HepG2 (cell line): ENCODE results near the gene JPT2. TPM values are rescaled to one million over a fixed set of nuclear protein-coding genes. Genes with fewer than 3 reads are reported as not detected.

ENCODE experiments used
- ATAC-seq: fragments of 200-7000 bp; cut with Tn5 transposase; 3 replicates; pipeline ENCODE4 v1.9.1; 2020; ENCODE audit warnings: mild to moderate bottlenecking, moderate library complexity
- BruUV-seq: library from RNA; stranded (reverse); fragments of 400-500 nt; replicated peaks from 2 replicates; lab custom pipeline; 2021; lab: Mats Ljungman, UMichigan
- CTCF ChIA-PET: fragments of 300-600 bp; formaldehyde crosslinking; extraction: SDS; loops from one replicate; lab custom pipeline; 2021; ENCODE audit warnings: low total read pairs, inconsistent platforms, low intra/inter-chr PET ratio; lab: Yijun Ruan, JAX
- POLR2A ChIA-PET: fragments of 350-600 bp; sonication (Branson Sonifier 250); formaldehyde crosslinking; loops from one replicate; lab custom pipeline; 2020; ENCODE audit warnings: antibody characterized with exemption, inconsistent platforms; lab: Yijun Ruan, JAX
- DNase-seq: peaks from one replicate; pipeline ENCODE4 v3.0.0-alpha.2; 2015; ENCODE audit warnings: low spot score
- FAIRE-seq: peaks from 3 replicates; lab custom pipeline; 2011; peaks lifted over from hg19 to GRCh38; lab: Jason Lieb, UNC
- H2AFZ ChIP-seq: one replicate; pipeline ENCODE4 v1.6.1; 2011; ENCODE audit warnings: low read length, inconsistent platforms
- H3K27ac ChIP-seq: fragments of 300-600 bp; 3 replicates; pipeline ENCODE4 v1.8.0; 2011; ENCODE audit warnings: mixed run types, mild to moderate bottlenecking, mixed read lengths, low read length, inconsistent platforms; ENCODE audit not compliant: insufficient read depth; ENCODE audit errors: extremely low read length
- H3K27me3 ChIP-seq, 2 experiments: fragments of 200-600 bp in 1 of 2; 2 replicates in 1 of 2; 3 replicates in 1 of 2; pipeline versions ENCODE4 v1.6.0 to v1.8.0; 2011; ENCODE audit warnings: low read length in 2 of 2, mild to moderate bottlenecking in 2 of 2, moderate library complexity in 2 of 2, inconsistent platforms in 1 of 2; ENCODE audit not compliant: insufficient read depth in 2 of 2, control insufficient read depth in 1 of 2
- H3K36me3 ChIP-seq, 2 experiments: fragments of 200-600 bp in 1 of 2; replicated peaks in 1 of 2; 2 replicates in 1 of 2; 3 replicates in 1 of 2; pipeline versions ENCODE4 v1.5.1 to v1.8.0; 2011; ENCODE audit warnings: low read length in 2 of 2, inconsistent platforms in 1 of 2; ENCODE audit not compliant: insufficient read depth in 2 of 2, control insufficient read depth in 1 of 2
- H3K4me1 ChIP-seq: 2 replicates; pipeline ENCODE4 v1.5.1; 2012; ENCODE audit warnings: low read length, inconsistent platforms; ENCODE audit not compliant: insufficient read depth
- H3K4me2 ChIP-seq: 2 replicates; pipeline ENCODE4 v1.6.0; 2011; ENCODE audit warnings: low read depth, low read length, inconsistent platforms
- H3K4me3 ChIP-seq, 3 experiments: fragments of 200-600 bp in 1 of 3; sonication (generic), shearing (Covaris generic) in 1 of 3; replicated peaks in 1 of 3; 2 replicates each; pipeline ENCODE4 v1.5.1; 2011 to 2016; ENCODE audit warnings: low read length in 3 of 3, inconsistent platforms in 2 of 3, low read depth in 2 of 3, mild to moderate bottlenecking in 2 of 3, control low read depth in 1 of 3, mixed read lengths in 1 of 3; ENCODE audit not compliant: insufficient read depth in 1 of 3
- H3K79me2 ChIP-seq: one replicate; pipeline ENCODE4 v1.6.1; 2011; ENCODE audit warnings: low read length, inconsistent platforms; ENCODE audit not compliant: insufficient read depth
- H3K9ac ChIP-seq: 2 replicates; pipeline ENCODE4 v1.6.0; 2011; ENCODE audit warnings: mild to moderate bottlenecking, low read depth, low read length, inconsistent platforms; ENCODE audit not compliant: insufficient read depth
- H3K9me3 ChIP-seq: 2 replicates; pipeline ENCODE4 v1.5.1; 2012; ENCODE audit warnings: mild to moderate bottlenecking, low read length
- H4K20me1 ChIP-seq: 2 replicates; pipeline ENCODE4 v1.6.0; 2011; ENCODE audit warnings: inconsistent platforms, mild to moderate bottlenecking, low read length, moderate library complexity; ENCODE audit not compliant: insufficient read depth
- CENPT ChIP-seq: sonication (generic); formaldehyde crosslinking; IDR thresholded peaks from 2 replicates; pipeline ENCODE4 v1.8.0; 2022; ENCODE audit warnings: low read depth, mild to moderate bottlenecking, moderate library complexity, missing genetic modification reagents
- DZIP1 ChIP-seq: sonication (generic); formaldehyde crosslinking; IDR thresholded peaks from 2 replicates; pipeline ENCODE4 v1.5.0; 2020; ENCODE audit warnings: mild to moderate bottlenecking, missing genetic modification reagents
- EED ChIP-seq: sonication (generic); formaldehyde crosslinking; IDR thresholded peaks from 2 replicates; pipeline ENCODE4 v1.5.0; 2020; ENCODE audit warnings: mild to moderate bottlenecking, missing genetic modification reagents
- FOXP4 ChIP-seq: sonication (generic); formaldehyde crosslinking; IDR thresholded peaks from 2 replicates; pipeline ENCODE4 v1.4.0; 2020; ENCODE audit warnings: missing genetic modification reagents
- HOXA5 ChIP-seq: sonication (generic); formaldehyde crosslinking; IDR thresholded peaks from 2 replicates; pipeline ENCODE4 v1.4.0; 2020; ENCODE audit warnings: missing genetic modification reagents
- HOXD1 ChIP-seq: sonication (generic); formaldehyde crosslinking; IDR thresholded peaks from 2 replicates; pipeline ENCODE4 v1.5.0; 2020; ENCODE audit warnings: missing genetic modification reagents
- PHF21A ChIP-seq: sonication (generic); formaldehyde crosslinking; IDR thresholded peaks from 2 replicates; pipeline ENCODE4 v1.5.0; 2020; ENCODE audit warnings: mild to moderate bottlenecking, missing genetic modification reagents
- RARA ChIP-seq: IDR thresholded peaks from 2 replicates; pipeline ENCODE4 v1.6.1; 2016; ENCODE audit warnings: missing genetic modification reagents, missing compliant biosample characterization
- RORA ChIP-seq: sonication (generic); formaldehyde crosslinking; IDR thresholded peaks from 2 replicates; pipeline ENCODE4 v1.5.0; 2020; ENCODE audit warnings: mild to moderate bottlenecking, missing genetic modification reagents, moderate library complexity
- SNAPC2 ChIP-seq: sonication (generic); formaldehyde crosslinking; IDR thresholded peaks from 2 replicates; pipeline ENCODE4 v1.8.1; 2022; ENCODE audit warnings: mild to moderate bottlenecking, missing genetic modification reagents
- THAP8 ChIP-seq: sonication (generic); formaldehyde crosslinking; IDR thresholded peaks from 2 replicates; pipeline ENCODE4 v1.5.1; 2020; ENCODE audit warnings: missing genetic modification reagents, mild to moderate bottlenecking, borderline replicate concordance
- ZFP41 ChIP-seq: sonication (generic); formaldehyde crosslinking; IDR thresholded peaks from 2 replicates; pipeline ENCODE4 v1.4.0; 2020; ENCODE audit warnings: mild to moderate bottlenecking, missing genetic modification reagents, borderline replicate concordance
- ZNF24 ChIP-seq: fragments of 450-650 bp; IDR thresholded peaks from 2 replicates; pipeline ENCODE4 v1.6.1; 2017; ENCODE audit warnings: antibody characterized with exemption, mild to moderate bottlenecking
- ZNF44 ChIP-seq: sonication (generic); formaldehyde crosslinking; IDR thresholded peaks from 2 replicates; pipeline ENCODE4 v1.5.1; 2020; ENCODE audit warnings: mild to moderate bottlenecking, missing genetic modification reagents
- ZNF552 ChIP-seq: sonication (generic); formaldehyde crosslinking; IDR thresholded peaks from 2 replicates; pipeline ENCODE4 v1.9.0; 2022; ENCODE audit warnings: missing genetic modification reagents, mild to moderate bottlenecking, borderline replicate concordance
- ZNF776 ChIP-seq: sonication (generic); formaldehyde crosslinking; IDR thresholded peaks from 2 replicates; pipeline ENCODE4 v1.4.0; 2020; ENCODE audit warnings: mild to moderate bottlenecking, missing genetic modification reagents
- ZNF878 ChIP-seq: sonication (generic); formaldehyde crosslinking; IDR thresholded peaks from 2 replicates; pipeline ENCODE4 v1.8.1; 2023; ENCODE audit warnings: mild to moderate bottlenecking, missing genetic modification reagents, moderate library complexity
- ZNF883 ChIP-seq: sonication (generic); formaldehyde crosslinking; IDR thresholded peaks from 2 replicates; pipeline ENCODE4 v1.5.1; 2020; ENCODE audit warnings: mild to moderate bottlenecking, missing genetic modification reagents; ENCODE audit errors: not compliant biosample characterization
- ZSCAN31 ChIP-seq: sonication (generic); formaldehyde crosslinking; IDR thresholded peaks from 2 replicates; pipeline ENCODE4 v1.5.0; 2020; ENCODE audit warnings: low read depth, mild to moderate bottlenecking, missing genetic modification reagents
- WGBS: methylation state at CpG from one replicate; pipeline ENCODE4 v1.1.6; 2017; ENCODE audit warnings: low lambda C conversion rate; 5-methylcytosine and 5-hydroxymethylcytosine counted together
- in situ Hi-C: cut with HindIII; loops from 2 replicates; pipeline ENCODE4 v1.10.0; 2017; ENCODE audit warnings: low pct_unique_long_range_greater_than_20kb; ENCODE audit not compliant: extremely low pct_ligation_motif_present
- intact Hi-C: fragments of 100-400 bp; cut with micrococcal nuclease; formaldehyde crosslinking; loops from one replicate; pipeline ENCODE4 v1.10.0; 2022; ENCODE audit not compliant: unreplicated experiment
- polyA plus RNA-seq, 8 experiments: library from polyadenylated mRNA; depleted of rRNA in 3 of 8; stranded (reverse) in 7 of 8; unstranded in 1 of 8; fragments of >200 nt; fragmentation: Illumina TruSeq in 4 of 8; extraction: Trizol in 4 of 8; gene quantifications; 2 replicates each; pipeline versions ENCODE4 v1.2.1 to v1.2.3, GENCODE V29; 2011 to 2016; ENCODE audit warnings: low read depth in 4 of 8, missing spikeins in 1 of 8, mixed read lengths in 1 of 8; ENCODE audit not compliant: insufficient read depth in 1 of 8
- total RNA-seq, 5 experiments: library from RNA; depleted of rRNA; stranded (reverse); fragments of >200 nt; fragmentation: Illumina TruSeq; extraction: Trizol; gene quantifications; 2 replicates each; pipeline ENCODE4 v1.2.3, GENCODE V29; 2016; ENCODE audit warnings: low read depth in 1 of 5

The JPT2 gene
- total and polyA plus RNA-seq, 2 of the 13 experiments (the other 11 are each of a cell fraction or from before 2014, with no cell fraction given), result 53.5 to 89.4 TPM

DNA sequence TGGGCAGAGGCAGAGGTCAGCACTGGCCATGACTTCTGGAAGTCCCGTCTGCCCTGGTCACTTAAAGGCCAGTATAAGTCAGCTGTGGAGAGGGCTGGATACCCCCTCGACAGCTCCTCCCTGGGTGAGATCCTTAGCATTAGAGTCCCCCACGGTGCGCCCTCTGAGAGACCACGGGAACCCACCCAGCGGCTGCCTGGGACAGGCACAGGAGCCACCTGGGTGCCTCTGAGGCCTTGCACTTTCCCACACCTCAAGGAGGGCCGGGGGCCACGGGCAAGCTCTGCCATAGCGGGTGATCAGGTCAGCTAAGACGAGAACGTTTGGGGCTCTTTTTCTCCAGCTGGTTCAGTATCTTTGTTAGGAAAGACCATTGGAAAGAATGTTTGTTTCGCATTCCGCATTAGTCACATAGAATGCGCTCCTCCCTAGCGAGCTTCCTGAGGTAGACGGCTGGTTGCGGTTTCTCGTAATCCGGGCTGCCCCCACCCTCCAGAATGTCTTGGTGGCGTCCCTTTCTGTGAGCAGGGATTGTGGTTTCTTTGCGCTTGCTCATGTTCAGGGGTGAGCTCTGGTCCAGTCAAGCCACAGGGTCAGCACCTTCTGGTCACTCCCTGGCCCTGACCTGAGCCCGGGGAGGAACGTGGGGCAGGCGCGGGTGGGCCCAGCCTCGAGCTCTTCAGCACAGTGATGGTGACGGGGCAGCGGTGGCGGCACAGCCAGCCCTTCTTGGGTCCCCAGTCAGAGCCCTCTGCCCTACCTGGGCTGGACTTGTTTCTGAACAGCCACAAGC is 68.0 kb downstream of the JPT2 start:
- Histone ChIP-seq H2AFZ (no peak overlapping the region), H4K20me1 (no peaks in the 10 kb centered on the region), H3K4me2 (no peak overlapping the region), H3K4me1 (no peaks in the 10 kb centered on the region), H3K9me3 (no peaks in the 10 kb centered on the region), H3K4me3 (no peak overlapping the region), H3K27ac (no peak overlapping the region), H3K79me2 (no peaks in the 10 kb centered on the region), H3K36me3 (peaks cover 15 to 52% of the 10 kb centered on the region in 2 experiments; a peak in 4 of 5 replicates), H3K27me3 (no peaks in the 10 kb centered on the region), H3K9ac (no peak overlapping the region)
- BruUV-seq, result no TSS peak
- POLR2A ChIA-PET, result no interaction called here
- TF ChIP-seq EED (CRISPR knock-in tag) (no peak), ZNF44 (no peak), ZSCAN31 (no peak), PHF21A (CRISPR knock-in tag) (no peak), SNAPC2 (no peak), ZNF878 (CRISPR knock-in tag) (no peak), ZNF883 (CRISPR knock-in tag) (no peak), ZNF552 (CRISPR knock-in tag) (no peak), FOXP4 (CRISPR knock-in tag) (no peak), RORA (CRISPR knock-in tag) (no peak), RARA (CRISPR knock-in tag) (no peak), DZIP1 (no peak), ZFP41 (CRISPR knock-in tag) (no peak), HOXD1 (CRISPR knock-in tag) (no peak), ZNF24 (no peak), CENPT (CRISPR knock-in tag) (no peak), HOXA5 (no peak), ZNF776 (no peak), THAP8 (CRISPR knock-in tag) (no peak)
- ATAC-seq (no peak), DNase-seq (no peak), FAIRE-seq (no peak)
- intact Hi-C loops (no loop called here), in situ Hi-C loops (no loop called here)
- 97% methylated on average over 22 of the region's 29 CpGs for WGBS
- CTCF ChIA-PET, result no interaction called here
